C4-2B (cell line): ENCODE measurements around the gene USP36.
A peak's percentile ranks its signal among the peaks of the same experiment; 100 is the strongest.
"Not testable (repeated sequence)": the region's sequence is repeated elsewhere in the genome, so short reads cannot be mapped to it uniquely, and the experiment has no call there.

Experiments
- H3K27ac ChIP-seq: fragments of 450-650 bp; 2 replicates; pipeline ENCODE4 v1.5.1; 2017
- CTCF ChIP-seq: fragments of 450-650 bp; conservative IDR thresholded peaks from 2 replicates; pipeline ENCODE4 v1.5.1; 2017; ENCODE audit warnings: mild to moderate bottlenecking
- ZFX ChIP-seq: fragments of 450-650 bp; IDR thresholded peaks from 2 replicates; pipeline ENCODE4 v1.6.1; 2017

The USP36 gene

GRCh38 chr17:78783711-78784324 lies 56.8 kb downstream of the USP36 start:
- peak overlapping the region; percentile 95 for H3K27ac ChIP-seq
- TF ChIP-seq ZFX (no peak), CTCF (no peak)

DNA sequence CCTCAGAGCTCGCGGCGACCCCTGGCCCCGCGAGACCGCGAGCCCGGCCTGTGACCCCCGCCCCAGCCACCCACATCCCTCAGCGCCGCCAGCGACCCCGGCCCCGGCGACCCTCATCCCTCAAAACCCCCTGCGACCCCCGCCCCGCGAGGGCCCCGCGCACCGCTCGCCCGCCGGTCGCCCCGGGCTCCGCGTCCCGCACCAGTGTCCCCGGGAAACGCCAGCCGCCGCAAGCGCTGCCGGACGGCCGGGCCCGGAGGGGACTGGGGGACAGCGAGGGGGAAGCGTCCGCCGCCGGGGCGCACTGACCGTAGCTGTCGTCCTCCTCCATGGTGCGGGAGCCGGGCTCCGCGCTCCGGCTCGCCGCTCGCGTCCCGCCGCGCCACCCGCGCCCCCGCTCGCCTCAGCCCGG lies 58.7 kb downstream of the USP36 start, which contains the start of gene CYTH1:
Gene CYTH1, minus strand, starts transcription at position 381 of the 412 bp plus-strand sequence. Its CDS starts 50 bp downstream, at position 331.
- H3K27ac ChIP-seq, result peak within 1 kb of the TSS; percentile 95
- TF ChIP-seq CTCF (no peak), ZFX (no peak)

DNA sequence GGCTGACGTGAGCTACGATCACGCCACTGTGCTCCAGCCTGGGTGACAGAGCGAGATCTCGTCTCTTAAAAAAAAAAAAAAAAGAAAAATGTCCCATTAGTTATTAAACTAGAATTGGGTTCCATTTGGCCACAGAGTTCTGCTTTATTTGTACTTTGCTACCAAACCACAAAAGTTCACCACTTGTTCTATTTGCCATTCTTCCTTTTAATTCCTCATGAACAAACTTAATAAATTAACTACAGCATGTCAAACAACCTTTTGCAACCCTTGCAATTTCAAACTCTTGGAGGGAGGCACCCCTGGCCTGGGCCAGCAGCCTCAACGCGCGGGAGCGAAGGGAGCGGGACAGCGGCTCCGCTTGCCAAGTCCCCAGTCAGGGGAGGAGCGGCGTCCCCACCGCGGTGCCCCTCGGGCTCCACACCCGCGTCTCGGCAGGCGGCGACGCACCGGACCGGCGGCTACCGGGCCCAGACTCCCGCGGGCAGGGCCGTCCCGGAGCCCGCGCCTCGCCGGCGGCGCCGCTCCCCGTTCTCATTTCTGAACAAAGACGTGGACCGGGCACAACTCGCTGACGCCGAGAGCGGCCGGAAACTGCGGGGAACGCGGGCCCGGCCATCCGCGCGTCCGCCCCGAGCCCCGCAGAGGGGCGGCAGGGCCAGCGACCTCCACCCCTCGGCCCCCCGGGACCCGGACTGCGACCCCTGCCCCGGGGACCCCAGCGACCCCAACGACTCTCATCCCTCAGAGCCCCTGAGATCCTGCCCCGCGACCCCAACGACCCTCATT lies 59.3 kb downstream of the USP36 start:
- no peak for TF ChIP-seq CTCF
- peak; percentile 69; the same call in 1 of the 2 replicates for TF ChIP-seq ZFX
- peak overlapping the region; percentile 95 for H3K27ac ChIP-seq

DNA sequence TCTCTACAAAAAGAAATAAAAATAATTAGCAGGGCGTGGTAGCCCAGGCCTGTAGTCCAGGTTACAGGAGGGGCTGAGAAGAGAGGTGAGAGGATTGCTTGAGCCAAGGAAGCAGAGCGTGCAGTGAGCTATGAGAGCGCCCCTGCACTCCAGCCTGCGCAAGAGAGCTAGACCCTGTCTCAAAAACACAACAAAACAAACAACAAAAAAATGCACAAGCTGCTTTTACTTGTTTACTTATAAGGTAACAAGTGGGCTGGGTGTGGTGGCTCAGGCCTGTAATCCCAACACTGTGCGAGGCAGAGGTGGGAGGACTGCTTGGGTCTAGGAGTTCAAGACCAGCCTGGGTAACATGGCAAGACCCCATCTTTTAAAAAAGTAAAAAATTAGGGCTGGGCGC lies 60.3 kb downstream of the USP36 start:
- TF ChIP-seq CTCF (no peak), ZFX (no peak)
- H3K27ac ChIP-seq, result peak overlapping the region; percentile 95

GRCh38 chr17:78779850-78780249 lies 60.8 kb downstream of the USP36 start:
- peak overlapping the region; percentile 95 for H3K27ac ChIP-seq
- TF ChIP-seq ZFX (no peak), CTCF (no peak)

DNA sequence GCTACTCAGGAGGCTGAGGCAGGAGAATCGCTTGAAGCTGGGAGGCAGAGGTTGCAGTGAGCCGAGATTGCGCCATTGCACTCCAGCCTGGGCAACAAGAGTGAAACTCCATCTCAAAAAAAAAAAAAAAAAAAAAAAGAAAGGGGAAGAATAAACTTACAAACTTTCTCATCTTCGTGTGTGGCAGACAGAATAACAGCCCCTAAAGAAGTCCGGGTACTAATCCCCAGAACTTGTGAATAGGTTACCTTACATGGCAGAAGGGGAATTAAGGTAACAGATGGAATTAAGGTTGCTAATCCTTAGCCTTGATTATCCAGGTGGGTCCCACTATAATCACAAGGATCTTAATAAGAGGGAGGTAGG lies 61.3 kb downstream of the USP36 start:
- H3K27ac ChIP-seq, result not testable (repeated sequence)

DNA sequence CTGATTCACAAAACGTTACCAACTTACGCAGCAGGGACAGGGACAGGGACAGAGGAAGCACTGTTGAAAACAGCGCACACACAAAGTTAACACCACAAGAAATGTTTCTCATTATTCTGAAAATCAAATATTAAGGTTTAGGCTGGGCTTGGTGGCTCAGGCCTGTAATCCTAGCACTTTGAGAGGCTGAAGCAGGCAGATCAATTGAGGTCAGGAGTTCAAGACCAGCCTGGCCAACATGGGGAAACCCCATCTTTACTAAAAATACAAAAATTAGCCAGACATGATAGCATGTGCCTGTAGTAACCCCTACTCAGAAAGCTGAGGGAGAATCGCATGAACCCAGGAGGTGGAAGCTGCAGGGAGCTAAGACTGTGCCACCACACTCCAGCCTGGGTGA lies 62.7 kb downstream of the USP36 start:
- no peak for TF ChIP-seq ZFX
- no peak overlapping the region for H3K27ac ChIP-seq

DNA sequence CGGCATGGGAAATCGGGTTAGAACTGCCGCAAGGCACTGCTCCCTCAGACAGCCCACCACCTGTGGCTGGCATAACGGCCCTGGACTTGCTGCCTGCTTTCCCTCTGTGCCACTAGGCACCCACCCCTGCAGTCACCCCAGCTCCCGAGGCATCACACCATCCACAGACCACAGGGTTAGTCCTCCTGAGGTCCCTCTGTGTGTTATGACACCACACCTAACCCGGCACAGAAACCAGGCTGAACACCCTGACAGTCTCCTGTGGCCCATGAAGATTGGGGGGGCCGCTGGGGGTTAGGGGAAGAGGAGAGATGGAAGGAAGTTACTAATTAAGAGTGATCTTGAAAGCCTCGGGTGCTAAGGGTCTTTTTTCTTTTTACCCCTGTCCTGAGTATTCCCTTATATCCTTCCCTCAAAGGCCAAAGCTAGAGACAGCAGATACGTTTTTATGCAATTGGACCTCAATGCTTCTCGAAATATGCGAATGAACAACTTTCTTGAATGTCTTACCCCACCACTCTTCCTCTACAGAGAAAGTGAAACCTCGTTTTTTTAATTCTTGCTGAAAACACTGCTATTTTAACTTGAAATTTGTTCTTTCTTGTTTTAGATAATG lies 65.5 kb downstream of the USP36 start:
- TF ChIP-seq CTCF (no peak), ZFX (no peak)
- H3K27ac ChIP-seq, result no peak overlapping the region
